ENCODE data around the gene AKR1C2.
"Not testable (repeated sequence)": the region's sequence is repeated elsewhere in the genome, so short reads cannot be mapped to it uniquely, and the experiment has no call there.

AKR1C2 gene

DNA sequence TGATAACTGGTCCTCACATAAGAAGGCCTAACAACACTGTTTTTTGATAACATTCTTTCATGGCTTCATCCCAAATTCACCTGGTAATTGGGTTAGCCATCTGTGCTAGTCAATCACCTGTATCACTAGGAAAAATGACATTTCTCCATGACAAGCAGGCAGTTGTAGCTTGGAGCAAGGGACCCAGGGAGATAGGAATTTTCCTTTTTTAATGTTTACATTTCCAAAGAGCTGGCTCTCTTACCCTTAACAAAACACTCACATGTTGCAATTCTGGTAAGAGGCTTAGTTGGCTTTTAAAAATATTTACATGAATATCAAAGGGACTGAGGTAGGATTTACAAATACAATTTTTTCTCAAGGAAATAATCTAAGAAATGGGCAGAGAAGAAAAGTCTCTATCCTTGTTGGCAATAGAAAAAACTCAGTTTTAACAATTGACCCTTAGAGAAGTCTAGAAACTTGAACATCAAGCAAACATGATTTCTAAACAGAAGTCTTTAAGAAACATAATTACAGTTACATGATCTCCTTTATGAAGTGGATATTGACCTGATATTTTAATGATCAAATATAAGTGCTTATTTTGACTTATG, 56.5 kb downstream of the AKR1C2 start:
- H3K36me3 ChIP-seq (ENCODE audit: control insufficient read depth, insufficient read depth, low read length) = no peaks in the 10 kb centered on the region
- DNase-seq (ENCODE audit: extremely low read depth, insufficient read length) = no peak
- no peaks in the 10 kb centered on the region for H3K27me3 ChIP-seq (replicated peaks; ENCODE audit: control insufficient read depth, insufficient read depth, low read length)
- TF ChIP-seq, protein P1, sequence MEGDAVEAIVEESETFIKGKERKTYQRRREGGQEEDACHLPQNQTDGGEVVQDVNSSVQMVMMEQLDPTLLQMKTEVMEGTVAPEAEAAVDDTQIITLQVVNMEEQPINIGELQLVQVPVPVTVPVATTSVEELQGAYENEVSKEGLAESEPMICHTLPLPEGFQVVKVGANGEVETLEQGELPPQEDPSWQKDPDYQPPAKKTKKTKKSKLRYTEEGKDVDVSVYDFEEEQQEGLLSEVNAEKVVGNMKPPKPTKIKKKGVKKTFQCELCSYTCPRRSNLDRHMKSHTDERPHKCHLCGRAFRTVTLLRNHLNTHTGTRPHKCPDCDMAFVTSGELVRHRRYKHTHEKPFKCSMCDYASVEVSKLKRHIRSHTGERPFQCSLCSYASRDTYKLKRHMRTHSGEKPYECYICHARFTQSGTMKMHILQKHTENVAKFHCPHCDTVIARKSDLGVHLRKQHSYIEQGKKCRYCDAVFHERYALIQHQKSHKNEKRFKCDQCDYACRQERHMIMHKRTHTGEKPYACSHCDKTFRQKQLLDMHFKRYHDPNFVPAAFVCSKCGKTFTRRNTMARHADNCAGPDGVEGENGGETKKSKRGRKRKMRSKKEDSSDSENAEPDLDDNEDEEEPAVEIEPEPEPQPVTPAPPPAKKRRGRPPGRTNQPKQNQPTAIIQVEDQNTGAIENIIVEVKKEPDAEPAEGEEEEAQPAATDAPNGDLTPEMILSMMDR (IDR thresholded peaks at IDR 0.05; ENCODE audit: insufficient read depth, low read length, poor library complexity, severe bottlenecking) = no peak
- no peak overlapping the region for H3K4me3 ChIP-seq (replicated peaks; ENCODE audit: low read depth, low read length)

DNA sequence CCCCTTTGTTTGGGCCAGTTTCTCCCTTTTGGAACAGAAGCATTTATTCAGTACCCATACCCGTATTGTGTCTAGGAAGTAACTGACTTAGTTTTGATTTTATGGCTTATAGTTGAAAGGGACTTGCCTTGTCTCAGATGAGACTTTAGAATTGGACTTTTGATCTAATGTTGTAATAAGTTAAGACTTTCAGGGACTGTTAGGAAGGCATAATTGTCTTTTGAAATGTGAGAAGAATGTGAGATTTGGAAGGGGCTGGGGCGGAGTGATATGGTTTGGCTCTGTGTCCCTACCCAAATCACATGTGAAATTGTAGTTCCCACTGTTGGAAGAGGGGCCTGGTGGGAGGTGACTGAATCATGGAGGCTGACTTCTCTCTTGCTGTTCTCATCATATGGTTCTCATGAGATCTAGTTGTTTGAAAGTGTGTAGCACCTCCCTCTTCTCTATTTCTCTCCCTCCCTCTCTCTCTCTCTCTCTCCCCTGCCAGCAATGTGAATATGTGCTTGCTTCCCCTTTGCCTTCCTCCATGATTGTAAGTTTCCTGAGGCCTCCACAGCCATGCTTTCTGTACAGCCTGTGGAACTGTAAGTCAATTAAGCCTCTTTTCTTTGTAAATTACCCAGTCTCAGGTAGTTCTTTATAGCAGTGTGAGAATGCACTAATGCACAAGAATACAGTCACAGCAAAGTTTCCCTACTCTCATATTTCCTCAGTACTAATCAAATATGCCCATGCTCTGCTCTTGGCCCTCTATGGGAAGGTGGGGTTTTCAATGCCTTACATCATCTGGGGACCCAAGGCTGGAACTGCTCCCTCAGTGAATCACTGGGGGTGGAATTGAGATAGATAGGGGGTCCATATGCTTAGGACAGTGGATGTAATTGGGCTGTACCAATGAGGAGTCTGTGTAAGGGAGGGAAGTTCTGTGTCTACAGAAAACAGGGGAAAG, 57.6 kb downstream of the AKR1C2 start:
- no peak overlapping the region for H3K4me3 ChIP-seq (replicated peaks; ENCODE audit: low read depth, low read length)
- TF ChIP-seq, protein P1 (IDR thresholded peaks at IDR 0.05; ENCODE audit: insufficient read depth, low read length, poor library complexity, severe bottlenecking) = no peak
- no peaks in the 10 kb centered on the region for H3K36me3 ChIP-seq (ENCODE audit: control insufficient read depth, insufficient read depth, low read length)
- DNase-seq (ENCODE audit: extremely low read depth, insufficient read length) = no peak
- H3K27me3 ChIP-seq (replicated peaks; ENCODE audit: control insufficient read depth, insufficient read depth, low read length) = no peaks in the 10 kb centered on the region

DNA sequence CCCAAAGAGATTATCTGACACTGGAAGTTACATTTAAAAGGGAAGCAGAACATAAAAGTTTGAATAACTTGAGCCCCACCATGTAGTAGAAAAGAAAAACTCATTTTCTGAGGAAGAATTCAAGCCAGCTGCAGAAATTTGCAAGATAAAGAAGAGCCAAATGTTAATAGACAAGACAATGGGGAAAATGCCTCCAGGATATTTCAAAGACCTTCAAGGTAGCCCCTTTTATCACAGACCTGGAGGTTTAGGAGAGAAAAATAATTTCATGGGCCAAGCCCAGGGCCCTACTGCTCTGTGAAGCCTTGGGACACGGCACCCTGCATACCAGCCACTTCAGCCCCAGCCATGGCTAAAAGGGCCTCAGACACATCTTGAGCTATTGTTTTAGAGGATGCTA, 58.8 kb downstream of the AKR1C2 start:
- H3K4me3 ChIP-seq (replicated peaks; ENCODE audit: low read depth, low read length) = no peak overlapping the region
- TF ChIP-seq, protein P1 (IDR thresholded peaks at IDR 0.05; ENCODE audit: insufficient read depth, low read length, poor library complexity, severe bottlenecking) = no peak
- H3K27me3 ChIP-seq (replicated peaks; ENCODE audit: control insufficient read depth, insufficient read depth, low read length) = no peaks in the 10 kb centered on the region
- no peak for DNase-seq (ENCODE audit: extremely low read depth, insufficient read length)
- no peaks in the 10 kb centered on the region for H3K36me3 ChIP-seq (ENCODE audit: control insufficient read depth, insufficient read depth, low read length)

DNA sequence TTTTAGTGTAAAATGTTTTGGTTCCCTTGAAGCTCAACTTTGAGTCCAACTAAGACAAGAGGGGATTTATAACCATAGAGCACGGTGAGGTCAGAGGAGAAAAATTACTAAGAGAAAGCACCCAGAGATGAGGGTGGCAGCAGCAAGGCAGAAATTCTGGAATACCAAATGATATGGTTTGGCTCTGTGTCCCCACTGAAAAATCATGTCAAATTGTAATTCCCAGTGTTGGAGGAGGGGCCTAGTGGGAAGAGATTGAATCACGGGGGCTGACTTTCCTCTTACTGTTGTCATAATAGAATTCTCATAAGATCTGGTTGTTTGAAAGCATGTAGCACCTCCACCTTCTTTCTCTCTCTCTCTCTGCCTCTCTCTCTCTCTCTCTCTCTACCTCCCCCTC, 59.8 kb downstream of the AKR1C2 start:
- H3K36me3 ChIP-seq (ENCODE audit: control insufficient read depth, insufficient read depth, low read length) = no peaks in the 10 kb centered on the region
- no peak overlapping the region for H3K4me3 ChIP-seq (replicated peaks; ENCODE audit: low read depth, low read length)
- no peaks in the 10 kb centered on the region for H3K27me3 ChIP-seq (replicated peaks; ENCODE audit: control insufficient read depth, insufficient read depth, low read length)
- TF ChIP-seq, protein P1 (IDR thresholded peaks at IDR 0.05; ENCODE audit: insufficient read depth, low read length, poor library complexity, severe bottlenecking) = no peak
- DNase-seq (ENCODE audit: extremely low read depth, insufficient read length) = no peak

DNA sequence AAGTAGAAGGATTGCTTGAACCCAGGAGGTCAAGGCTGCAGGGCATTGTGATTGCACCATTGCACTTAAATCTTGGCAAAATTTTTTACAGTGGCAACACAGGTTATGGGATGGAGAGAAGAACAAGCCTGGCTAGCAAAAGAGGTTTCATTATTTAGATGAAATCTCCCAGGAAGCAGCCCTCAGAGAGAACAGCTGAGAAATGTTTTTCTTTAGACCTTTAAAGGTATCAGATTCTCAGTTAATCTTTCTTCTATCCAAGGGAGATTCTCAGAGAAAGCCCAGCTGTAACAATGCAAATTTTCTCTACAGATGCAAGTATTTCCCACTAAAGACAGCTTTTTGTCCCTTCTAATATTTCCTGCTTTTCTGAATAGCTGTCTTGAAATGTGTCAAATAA, 60.2 kb downstream of the AKR1C2 start:
- not testable (repeated sequence) for H3K36me3 ChIP-seq (ENCODE audit: control insufficient read depth, insufficient read depth, low read length); H3K27me3 ChIP-seq (replicated peaks; ENCODE audit: control insufficient read depth, insufficient read depth, low read length); DNase-seq (ENCODE audit: extremely low read depth, insufficient read length); H3K4me3 ChIP-seq (replicated peaks; ENCODE audit: low read depth, low read length)

DNA sequence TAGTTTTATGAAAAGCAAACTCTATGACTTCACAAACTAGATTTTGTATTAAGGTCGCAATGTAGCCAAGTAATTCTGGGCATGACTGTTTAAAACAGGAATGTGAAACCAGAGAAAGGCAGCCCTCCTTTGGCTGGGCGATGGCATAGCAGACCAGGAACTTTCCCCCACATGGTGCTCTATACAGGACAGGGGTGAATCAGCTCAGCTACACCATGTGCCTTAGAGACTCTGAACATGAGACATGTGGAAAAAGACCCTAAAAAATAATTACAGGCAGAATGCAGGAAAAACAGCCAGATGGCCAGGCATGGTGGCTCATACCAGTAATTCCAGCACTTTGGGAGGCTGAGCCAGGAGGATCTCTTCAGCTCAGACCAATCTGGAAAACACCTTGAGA, 60.7 kb downstream of the AKR1C2 start:
- H3K4me3 ChIP-seq (replicated peaks; ENCODE audit: low read depth, low read length); H3K36me3 ChIP-seq (ENCODE audit: control insufficient read depth, insufficient read depth, low read length); DNase-seq (ENCODE audit: extremely low read depth, insufficient read length); H3K27me3 ChIP-seq (replicated peaks; ENCODE audit: control insufficient read depth, insufficient read depth, low read length): not testable (repeated sequence)
